Brain microvascular endothelial cell (primary cell): ENCODE results near the gene CDHR3.

Experiments used
- DNase-seq: peaks from one replicate; pipeline ENCODE4 v3.0.0-alpha.2; 2020
- H3K27ac ChIP-seq: fragments of 250-450 bp; sonication (Bioruptor Pico); 2 replicates; pipeline ENCODE4 v1.5.1; 2020; ENCODE audit warnings: mild to moderate bottlenecking, moderate library complexity
- H3K27me3 ChIP-seq: fragments of 250-450 bp; sonication (Bioruptor Pico); replicated peaks from 2 replicates; pipeline ENCODE4 v1.5.1; 2020; ENCODE audit warnings: mild to moderate bottlenecking
- H3K36me3 ChIP-seq: fragments of 250-450 bp; sonication (Bioruptor Pico); replicated peaks from 2 replicates; pipeline ENCODE4 v1.5.1; 2020; ENCODE audit warnings: mild to moderate bottlenecking
- H3K4me3 ChIP-seq: 2 replicates; pipeline ENCODE4 v1.5.1; 2011; ENCODE audit warnings: low read depth, mild to moderate bottlenecking, control low read depth, low read length, moderate library complexity
- in situ Hi-C: cut with HindIII; loops from 2 replicates; pipeline ENCODE4 v1.10.0; 2017; ENCODE audit warnings: low sequenced_read_pairs, low pct_ligation_motif_present
- TF ChIP-seq, protein P1 (sequence below): IDR thresholded peaks from 2 replicates; pipeline ENCODE4 v1.5.1; 2011; ENCODE audit warnings: low read depth, mild to moderate bottlenecking, moderate library complexity, low read length, control low read depth, inconsistent platforms; ENCODE audit errors: missing control alignments

Gene CDHR3

DNA sequence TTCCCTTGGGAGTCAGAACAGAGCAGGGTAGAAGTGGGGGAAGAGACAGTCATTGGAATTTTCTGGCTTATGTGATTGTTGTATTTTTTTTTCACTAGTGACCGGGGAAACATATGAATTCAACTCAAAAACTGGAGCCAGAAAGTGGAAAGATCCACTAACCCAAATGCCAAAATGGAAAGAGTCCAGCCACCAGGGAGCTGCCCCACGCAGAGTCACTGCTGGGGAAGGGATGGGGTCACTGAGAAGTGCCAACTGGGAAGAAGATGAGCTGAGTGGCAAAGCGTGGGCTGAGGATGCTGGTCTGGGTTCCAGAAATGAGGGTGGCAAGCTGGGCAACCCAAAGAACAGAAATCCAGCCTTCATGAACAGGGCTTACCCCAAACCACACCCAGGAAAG is 69.2 kb downstream of the CDHR3 start:
- H3K27me3 ChIP-seq = peaks cover 6% of the 10 kb centered on the region
- TF ChIP-seq, protein P1, sequence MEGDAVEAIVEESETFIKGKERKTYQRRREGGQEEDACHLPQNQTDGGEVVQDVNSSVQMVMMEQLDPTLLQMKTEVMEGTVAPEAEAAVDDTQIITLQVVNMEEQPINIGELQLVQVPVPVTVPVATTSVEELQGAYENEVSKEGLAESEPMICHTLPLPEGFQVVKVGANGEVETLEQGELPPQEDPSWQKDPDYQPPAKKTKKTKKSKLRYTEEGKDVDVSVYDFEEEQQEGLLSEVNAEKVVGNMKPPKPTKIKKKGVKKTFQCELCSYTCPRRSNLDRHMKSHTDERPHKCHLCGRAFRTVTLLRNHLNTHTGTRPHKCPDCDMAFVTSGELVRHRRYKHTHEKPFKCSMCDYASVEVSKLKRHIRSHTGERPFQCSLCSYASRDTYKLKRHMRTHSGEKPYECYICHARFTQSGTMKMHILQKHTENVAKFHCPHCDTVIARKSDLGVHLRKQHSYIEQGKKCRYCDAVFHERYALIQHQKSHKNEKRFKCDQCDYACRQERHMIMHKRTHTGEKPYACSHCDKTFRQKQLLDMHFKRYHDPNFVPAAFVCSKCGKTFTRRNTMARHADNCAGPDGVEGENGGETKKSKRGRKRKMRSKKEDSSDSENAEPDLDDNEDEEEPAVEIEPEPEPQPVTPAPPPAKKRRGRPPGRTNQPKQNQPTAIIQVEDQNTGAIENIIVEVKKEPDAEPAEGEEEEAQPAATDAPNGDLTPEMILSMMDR = no peak
- in situ Hi-C loops = loop anchor here (25.0 kb wide), 1 partner anchor 270 kb away; no protein-coding TSS in a partner anchor
- no peak overlapping the region for H3K4me3 ChIP-seq
- DNase-seq = no peak
- no peak overlapping the region for H3K27ac ChIP-seq
- no peaks in the 10 kb centered on the region for H3K36me3 ChIP-seq

- H3K36me3 ChIP-seq = no peaks in the 10 kb centered on the region
- peaks cover 6% of the 10 kb centered on the region for H3K27me3 ChIP-seq
These were observed 70.7 kb downstream of the CDHR3 start for GRCh38 chr7:106033735-106034134.

GRCh38 chr7:106034383-106034782 is 71.3 kb downstream of the CDHR3 start:
- DNase-seq = no peak
- Histone ChIP-seq H3K27me3 (peaks cover 6% of the 10 kb centered on the region), H3K4me3 (no peak overlapping the region), H3K36me3 (no peaks in the 10 kb centered on the region), H3K27ac (no peak overlapping the region)
- in situ Hi-C loops = loop anchor here (25.0 kb wide), 1 partner anchor 272 kb away; no protein-coding TSS in a partner anchor
- TF ChIP-seq, protein P1 = no peak

More at GRCh38 chr7:106033735-106034134, 70.7 kb downstream of the CDHR3 start:
- in situ Hi-C loops = loop anchor here (25.0 kb wide), 1 partner anchor 271 kb away; no protein-coding TSS in a partner anchor
- Histone ChIP-seq H3K27ac (no peak overlapping the region), H3K4me3 (no peak overlapping the region)
- DNase-seq = no peak
- TF ChIP-seq, protein P1 = no peak

GRCh38 chr7:106035568-106035967 is 72.5 kb downstream of the CDHR3 start:
- in situ Hi-C loops = loop anchor here (25.0 kb wide), 1 partner anchor 273 kb away; no protein-coding TSS in a partner anchor
- H3K27ac ChIP-seq = no peak overlapping the region
- TF ChIP-seq, protein P1 = no peak
- no peak for DNase-seq
- no peak overlapping the region for H3K4me3 ChIP-seq
- no peaks in the 10 kb centered on the region for H3K36me3 ChIP-seq
- H3K27me3 ChIP-seq = peaks cover 6% of the 10 kb centered on the region

GRCh38 chr7:106036004-106036403 is 72.9 kb downstream of the CDHR3 start:
- H3K27me3 ChIP-seq = peaks cover 6% of the 10 kb centered on the region
- no peak overlapping the region for H3K4me3 ChIP-seq
- no peak for DNase-seq
- H3K27ac ChIP-seq = no peak overlapping the region
- no peaks in the 10 kb centered on the region for H3K36me3 ChIP-seq
- in situ Hi-C loops = loop anchor here (25.0 kb wide), 1 partner anchor 274 kb away; no protein-coding TSS in a partner anchor
- TF ChIP-seq, protein P1 = no peak
